ENCODE measurements around the gene NR3C1. TPM values are rescaled to one million over a fixed set of nuclear protein-coding genes. Genes with fewer than 3 reads are reported as not detected.

NR3C1 gene
- total RNA-seq, 6 experiments from 2014 or later, result 27.3 to 60.1 (median 47.2) TPM

DNA sequence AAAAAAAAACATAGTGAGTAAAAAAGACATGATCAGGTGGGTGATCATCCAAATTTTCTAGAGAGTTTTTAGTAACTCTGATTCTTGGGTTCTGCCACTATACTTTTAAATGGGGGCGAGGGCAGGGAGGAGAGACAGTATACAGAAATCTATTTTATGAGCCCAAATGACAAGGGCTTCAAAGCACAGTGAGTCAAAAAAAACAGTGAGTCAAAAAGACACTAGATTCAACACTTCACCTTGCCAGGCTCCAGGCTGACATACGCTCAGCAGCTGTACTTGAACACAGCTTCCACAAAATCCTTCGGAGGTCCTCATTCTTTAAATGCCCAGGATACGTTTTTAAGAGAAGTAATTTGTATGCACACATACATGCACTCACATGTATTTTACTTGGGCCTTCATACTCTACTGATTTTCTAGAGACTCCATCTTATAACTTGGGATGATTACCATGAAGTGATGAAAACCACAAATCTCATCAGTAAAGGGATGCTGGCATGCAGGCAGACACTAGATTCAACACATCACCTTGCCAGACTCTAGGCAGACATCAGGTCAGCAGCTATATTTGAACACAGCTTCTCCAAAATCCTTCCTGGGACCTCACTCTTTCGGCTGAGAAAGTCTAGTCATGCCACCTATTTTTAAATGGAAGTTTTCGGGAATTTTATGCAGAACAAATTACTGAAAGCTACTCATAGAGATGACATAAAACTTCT is 28.8 kb downstream of the NR3C1 start:
- Histone ChIP-seq H3K4me3 (no peak overlapping the region), H3K27me3 (no peaks in the 10 kb centered on the region), H3K9me3 (no peaks in the 10 kb centered on the region), H3K27ac (no peak overlapping the region), H3K4me1 (peaks cover 0 to 25% (median 3%) of the 10 kb centered on the region in 4 donors), H3K36me3 (no peaks in the 10 kb centered on the region)
- TF ChIP-seq, protein P1, sequence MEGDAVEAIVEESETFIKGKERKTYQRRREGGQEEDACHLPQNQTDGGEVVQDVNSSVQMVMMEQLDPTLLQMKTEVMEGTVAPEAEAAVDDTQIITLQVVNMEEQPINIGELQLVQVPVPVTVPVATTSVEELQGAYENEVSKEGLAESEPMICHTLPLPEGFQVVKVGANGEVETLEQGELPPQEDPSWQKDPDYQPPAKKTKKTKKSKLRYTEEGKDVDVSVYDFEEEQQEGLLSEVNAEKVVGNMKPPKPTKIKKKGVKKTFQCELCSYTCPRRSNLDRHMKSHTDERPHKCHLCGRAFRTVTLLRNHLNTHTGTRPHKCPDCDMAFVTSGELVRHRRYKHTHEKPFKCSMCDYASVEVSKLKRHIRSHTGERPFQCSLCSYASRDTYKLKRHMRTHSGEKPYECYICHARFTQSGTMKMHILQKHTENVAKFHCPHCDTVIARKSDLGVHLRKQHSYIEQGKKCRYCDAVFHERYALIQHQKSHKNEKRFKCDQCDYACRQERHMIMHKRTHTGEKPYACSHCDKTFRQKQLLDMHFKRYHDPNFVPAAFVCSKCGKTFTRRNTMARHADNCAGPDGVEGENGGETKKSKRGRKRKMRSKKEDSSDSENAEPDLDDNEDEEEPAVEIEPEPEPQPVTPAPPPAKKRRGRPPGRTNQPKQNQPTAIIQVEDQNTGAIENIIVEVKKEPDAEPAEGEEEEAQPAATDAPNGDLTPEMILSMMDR (IDR thresholded peaks at IDR 0.05), result no peak
- no peak for TF ChIP-seq POLR2A (IDR thresholded peaks at IDR 0.05)
- 88% methylated on average over 4 of the region's 6 CpGs for WGBS (ENCODE audit: insufficient coverage, low coverage, low lambda C conversion rate, missing lambda C conversion rate)
- DNase-seq (no peak), ATAC-seq (no peak)
- intact Hi-C loops (cut with DNase I), result no loop called here

DNA sequence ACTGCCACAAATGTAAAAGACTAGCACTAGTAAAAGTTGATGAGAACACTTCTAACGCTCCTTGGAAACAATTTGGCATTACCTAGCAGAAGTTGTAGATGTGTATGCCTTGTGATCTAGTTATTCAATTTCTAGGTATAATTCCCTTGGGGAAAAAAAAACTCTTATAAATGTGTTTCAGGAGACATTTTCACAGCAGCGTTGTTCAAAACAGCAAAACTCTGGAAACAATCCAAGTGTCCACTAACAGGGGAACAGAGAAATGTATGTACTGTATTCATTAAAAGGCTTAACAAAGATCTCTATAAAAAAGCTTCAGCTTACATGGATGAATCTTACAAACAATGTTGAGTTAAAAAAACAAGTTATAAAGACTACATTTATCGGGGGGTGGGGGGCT is 30.4 kb downstream of the NR3C1 start:
- no peak for ATAC-seq
- H3K27me3 ChIP-seq, result no peaks in the 10 kb centered on the region
- no peak for TF ChIP-seq POLR2A (IDR thresholded peaks at IDR 0.05)
- TF ChIP-seq, protein P1 (IDR thresholded peaks at IDR 0.05), result no peak

DNA sequence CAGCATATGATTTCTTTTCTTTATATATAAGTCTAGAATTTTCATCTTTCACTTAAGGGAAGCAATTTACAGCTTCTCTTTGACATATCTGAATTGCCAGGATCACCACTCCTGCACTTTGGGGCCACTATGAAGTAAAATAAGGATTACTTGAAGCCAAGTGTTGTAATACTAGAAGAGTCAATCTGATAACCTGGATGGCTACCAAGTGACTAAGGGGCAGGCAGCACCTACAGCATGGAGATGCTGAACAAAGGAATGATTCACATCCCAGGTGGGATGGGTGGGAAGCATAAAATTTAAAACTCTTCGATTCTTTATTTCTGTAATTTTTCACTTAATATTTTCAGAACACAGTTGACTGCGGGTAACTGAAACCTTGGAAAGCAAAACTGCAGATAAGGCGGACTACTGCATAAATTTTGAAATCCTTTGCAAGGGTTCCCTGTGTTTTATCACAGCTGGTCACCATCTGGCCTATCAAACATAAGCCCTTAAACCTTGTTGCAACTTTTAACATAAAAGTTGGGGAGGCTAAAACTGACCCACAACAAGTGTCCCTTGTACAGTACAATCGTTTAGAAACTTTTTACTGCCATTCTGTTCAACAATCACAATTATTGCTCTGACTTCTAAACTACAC is 31.2 kb downstream of the NR3C1 start:
- WGBS (ENCODE audit: insufficient coverage, low coverage, low lambda C conversion rate, missing lambda C conversion rate), result 74% methylated on average over 4 of the region's 4 CpGs
- H3K27me3 ChIP-seq, result no peaks in the 10 kb centered on the region
- no peak overlapping the region for H3K27ac ChIP-seq
- no peak overlapping the region for H3K4me3 ChIP-seq
- ATAC-seq (peak; percentile 61 to 85 (median 79)), DNase-seq (no peak)
- H3K4me1 ChIP-seq, result peaks cover 0 to 32% (median 3%) of the 10 kb centered on the region in 4 donors
- intact Hi-C loops (cut with DNase I), result no loop called here
- no peaks in the 10 kb centered on the region for H3K36me3 ChIP-seq
- H3K9me3 ChIP-seq, result no peaks in the 10 kb centered on the region
- TF ChIP-seq, protein P1 (IDR thresholded peaks at IDR 0.05), result no peak
- TF ChIP-seq POLR2A (IDR thresholded peaks at IDR 0.05), result no peak

More for the DNA sequence above, 30.4 kb downstream of the NR3C1 start:
- intact Hi-C loops (cut with DNase I), result no loop called here
- Histone ChIP-seq H3K36me3 (no peaks in the 10 kb centered on the region), H3K9me3 (no peaks in the 10 kb centered on the region), H3K4me1 (peaks cover 0 to 32% (median 3%) of the 10 kb centered on the region in 4 donors), H3K27ac (no peak overlapping the region), H3K4me3 (no peak overlapping the region)
- no peak for DNase-seq
- 70% methylated on average over 3 of the region's 3 CpGs for WGBS (ENCODE audit: insufficient coverage, low coverage, low lambda C conversion rate, missing lambda C conversion rate)

DNA sequence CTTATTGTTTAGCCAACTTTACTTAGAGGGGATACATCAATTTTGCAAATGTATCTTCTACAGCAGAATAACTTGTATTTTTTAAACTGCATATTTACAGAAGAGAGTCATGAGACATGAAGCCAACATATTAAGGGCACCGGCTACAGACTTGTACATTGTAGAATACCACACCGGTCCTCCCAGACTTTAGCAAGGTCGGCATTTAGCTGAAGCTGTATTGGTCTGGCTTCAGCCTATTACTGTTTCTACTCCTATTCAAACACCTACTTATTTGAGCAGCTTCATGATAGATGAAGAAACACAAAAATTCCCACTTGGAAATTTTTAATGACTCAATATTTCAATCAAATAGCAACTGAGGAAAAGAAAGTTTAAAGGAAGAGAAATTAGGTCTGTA is 33.0 kb downstream of the NR3C1 start:
- TF ChIP-seq, protein P1 (IDR thresholded peaks at IDR 0.05), result no peak
- TF ChIP-seq POLR2A (IDR thresholded peaks at IDR 0.05), result no peak
- Histone ChIP-seq H3K9me3 (no peaks in the 10 kb centered on the region), H3K27ac (no peak overlapping the region), H3K27me3 (no peaks in the 10 kb centered on the region), H3K4me3 (no peak overlapping the region), H3K4me1 (peaks cover 0 to 22% (median 3%) of the 10 kb centered on the region in 4 donors), H3K36me3 (no peaks in the 10 kb centered on the region)
- 92% methylated on average over 3 of the region's 3 CpGs for WGBS (ENCODE audit: insufficient coverage, low coverage, low lambda C conversion rate, missing lambda C conversion rate)
- intact Hi-C loops (cut with DNase I), result no loop called here
- DNase-seq (no peak), ATAC-seq (no peak)

All from right lobe of liver (tissue), 6 donors.